ENCODE results near the gene MYRF.

MYRF gene

GRCh38 chr11:61742391-61742790 lies 10.0 kb upstream of the MYRF start:
- no peak for ATAC-seq
- no peaks in the 10 kb centered on the region for H3K4me1 Mint-ChIP-seq
- no peak overlapping the region for H3K4me3 Mint-ChIP-seq
- H3K9me3 Mint-ChIP-seq, result no peaks in the 10 kb centered on the region
- no peak for DNase-seq
- no peaks in the 10 kb centered on the region for H3K27me3 Mint-ChIP-seq
- no peak overlapping the region for H3K27ac Mint-ChIP-seq
- no peaks in the 10 kb centered on the region for H3K36me3 Mint-ChIP-seq (ENCODE audit: low read depth)

GRCh38 chr11:61743486-61744095 lies 8.8 kb upstream of the MYRF start:
- H3K27ac Mint-ChIP-seq, result no peak overlapping the region
- H3K36me3 Mint-ChIP-seq (ENCODE audit: low read depth), result no peaks in the 10 kb centered on the region
- no peaks in the 10 kb centered on the region for H3K27me3 Mint-ChIP-seq
- no peaks in the 10 kb centered on the region for H3K9me3 Mint-ChIP-seq
- H3K4me1 Mint-ChIP-seq, result no peaks in the 10 kb centered on the region
- no peak for ATAC-seq
- H3K4me3 Mint-ChIP-seq, result no peak overlapping the region
- no peak for DNase-seq

GRCh38 chr11:61744181-61744580 lies 8.3 kb upstream of the MYRF start:
- no peak overlapping the region for H3K27ac Mint-ChIP-seq
- ATAC-seq, result no peak
- no peaks in the 10 kb centered on the region for H3K4me1 Mint-ChIP-seq
- no peaks in the 10 kb centered on the region for H3K9me3 Mint-ChIP-seq
- H3K27me3 Mint-ChIP-seq, result peaks cover 2% of the 10 kb centered on the region
- DNase-seq, result no peak
- H3K4me3 Mint-ChIP-seq, result no peak overlapping the region
- H3K36me3 Mint-ChIP-seq (ENCODE audit: low read depth), result no peaks in the 10 kb centered on the region

- H3K27me3 Mint-ChIP-seq, result peaks cover 7% of the 10 kb centered on the region
- no peak for DNase-seq
- H3K4me1 Mint-ChIP-seq, result no peaks in the 10 kb centered on the region
- ATAC-seq, result no peak
- H3K4me3 Mint-ChIP-seq, result no peak overlapping the region
- H3K36me3 Mint-ChIP-seq (ENCODE audit: low read depth), result no peaks in the 10 kb centered on the region
- no peak overlapping the region for H3K27ac Mint-ChIP-seq
- H3K9me3 Mint-ChIP-seq, result no peaks in the 10 kb centered on the region
Measured at GRCh38 chr11:61744609-61745156, 7.8 kb upstream of the MYRF start.

GRCh38 chr11:61745781-61746441 lies 6.5 kb upstream of the MYRF start:
- H3K4me1 Mint-ChIP-seq, result no peaks in the 10 kb centered on the region
- H3K36me3 Mint-ChIP-seq (ENCODE audit: low read depth), result no peaks in the 10 kb centered on the region
- ATAC-seq (no peak), DNase-seq (no peak)
- peaks cover 9% of the 10 kb centered on the region for H3K27me3 Mint-ChIP-seq
- H3K4me3 Mint-ChIP-seq, result no peak overlapping the region
- H3K27ac Mint-ChIP-seq, result no peak overlapping the region
- H3K9me3 Mint-ChIP-seq, result no peaks in the 10 kb centered on the region

GRCh38 chr11:61746442-61747191 lies 5.8 kb upstream of the MYRF start:
- no peaks in the 10 kb centered on the region for H3K9me3 Mint-ChIP-seq
- H3K27me3 Mint-ChIP-seq, result peaks cover 14% of the 10 kb centered on the region
- DNase-seq (no peak), ATAC-seq (no peak)
- no peak overlapping the region for H3K4me3 Mint-ChIP-seq
- H3K36me3 Mint-ChIP-seq (ENCODE audit: low read depth), result no peaks in the 10 kb centered on the region
- no peaks in the 10 kb centered on the region for H3K4me1 Mint-ChIP-seq
- no peak overlapping the region for H3K27ac Mint-ChIP-seq

GRCh38 chr11:61747192-61747966 lies 5.1 kb upstream of the MYRF start:
- peak; percentile 43 for ATAC-seq
- Mint-ChIP-seq H3K27me3 (peaks cover 19% of the 10 kb centered on the region), H3K9me3 (no peaks in the 10 kb centered on the region), H3K36me3 (ENCODE audit: low read depth) (no peaks in the 10 kb centered on the region), H3K27ac (no peak overlapping the region), H3K4me3 (no peak overlapping the region), H3K4me1 (peaks cover 2% of the 10 kb centered on the region)
- DNase-seq, result peak; percentile 66

- Mint-ChIP-seq H3K27me3 (peaks cover 21% of the 10 kb centered on the region), H3K9me3 (no peaks in the 10 kb centered on the region), H3K27ac (no peak overlapping the region), H3K4me3 (no peak overlapping the region), H3K4me1 (peaks cover 3% of the 10 kb centered on the region), H3K36me3 (ENCODE audit: low read depth) (no peaks in the 10 kb centered on the region)
- no peak for ATAC-seq
- DNase-seq, result no peak
Measured at GRCh38 chr11:61747967-61748285, 4.5 kb upstream of the MYRF start.

- H3K4me3 Mint-ChIP-seq, result no peak overlapping the region
- DNase-seq (no peak), ATAC-seq (no peak)
- H3K36me3 Mint-ChIP-seq (ENCODE audit: low read depth), result no peaks in the 10 kb centered on the region
- peaks cover 31% of the 10 kb centered on the region for H3K27me3 Mint-ChIP-seq
- H3K27ac Mint-ChIP-seq, result no peak overlapping the region
- H3K9me3 Mint-ChIP-seq, result no peaks in the 10 kb centered on the region
- H3K4me1 Mint-ChIP-seq, result peaks cover 6% of the 10 kb centered on the region
Measured at GRCh38 chr11:61749591-61750217, 2.7 kb upstream of the MYRF start.

- ATAC-seq (no peak), DNase-seq (no peak)
- Mint-ChIP-seq H3K27ac (no peak overlapping the region), H3K4me1 (peaks cover 8% of the 10 kb centered on the region), H3K27me3 (peaks cover 31% of the 10 kb centered on the region), H3K4me3 (no peak overlapping the region), H3K36me3 (ENCODE audit: low read depth) (no peaks in the 10 kb centered on the region), H3K9me3 (no peaks in the 10 kb centered on the region)
Measured at GRCh38 chr11:61750631-61751273, 1.7 kb upstream of the MYRF start.

GRCh38 chr11:61751384-61751783 lies 1.1 kb upstream of the MYRF start:
- ATAC-seq (no peak), DNase-seq (no peak)
- Mint-ChIP-seq H3K36me3 (ENCODE audit: low read depth) (no peaks in the 10 kb centered on the region), H3K4me3 (no peak overlapping the region), H3K9me3 (no peaks in the 10 kb centered on the region), H3K27me3 (peaks cover 31% of the 10 kb centered on the region), H3K27ac (no peak overlapping the region), H3K4me1 (peaks cover 14% of the 10 kb centered on the region)

GRCh38 chr11:61752925-61753521 lies 587 bp downstream of the MYRF start:
- Mint-ChIP-seq H3K4me1 (peaks cover 22% of the 10 kb centered on the region), H3K27ac (no peak overlapping the region)
- no peak for ATAC-seq

GRCh38 chr11:61753672-61754071 lies 1.2 kb downstream of the MYRF start:
- Mint-ChIP-seq H3K27me3 (peaks cover 31% of the 10 kb centered on the region), H3K36me3 (ENCODE audit: low read depth) (no peaks in the 10 kb centered on the region), H3K27ac (no peak overlapping the region), H3K4me3 (no peak overlapping the region), H3K4me1 (peaks cover 22% of the 10 kb centered on the region), H3K9me3 (no peaks in the 10 kb centered on the region)
- ATAC-seq, result no peak
- no peak for DNase-seq

More at GRCh38 chr11:61752925-61753521, 587 bp downstream of the MYRF start:
- DNase-seq, result no peak
- peak overlapping the region; percentile 65 for H3K4me3 Mint-ChIP-seq
- H3K9me3 Mint-ChIP-seq, result no peaks in the 10 kb centered on the region
- peaks cover 31% of the 10 kb centered on the region for H3K27me3 Mint-ChIP-seq
- H3K36me3 Mint-ChIP-seq (ENCODE audit: low read depth), result no peaks in the 10 kb centered on the region

Data from activated naive CD8-positive, alpha-beta T cell treated with anti-CD3 and anti-CD28 coated beads, Interleukin-2, amount 50 U/mL, for 24 hours (primary cell).